GM08714 (cell line): ENCODE results near the gene PP2D1.

Experiments used
- H3K4me3 ChIP-seq: fragments of 200-500 bp; sonication (Bioruptor generic); 2 replicates; pipeline ENCODE4 v1.5.1; 2014; ENCODE audit warnings: mild to moderate bottlenecking, low read length, inconsistent platforms
- ZNF274 ChIP-seq: IDR thresholded peaks from 2 replicates; pipeline ENCODE4 v1.6.1; 2012; ENCODE audit warnings: mild to moderate bottlenecking, low read depth, low read length

The PP2D1 gene

GRCh38 chr3:19937459-19938294, 74.4 kb downstream of the PP2D1 start:
- H3K4me3 ChIP-seq, result no peak overlapping the region
- no peak for TF ChIP-seq ZNF274
